RWPE1 (cell line): Measurements from ENCODE around the gene PAK4.

Experiments used
- CTCF ChIA-PET: fragments of 350-600 bp; sonication (Branson Sonifier 250); formaldehyde crosslinking; extraction: SDS; loops from one replicate; lab custom pipeline; 2021; lab: Yijun Ruan, JAX
- POLR2A ChIA-PET: fragments of 400-600 bp; formaldehyde crosslinking; extraction: SDS; loops from one replicate; lab custom pipeline; 2020; ENCODE audit warnings: antibody characterized with exemption; ENCODE audit not compliant: low non-redundant PET; lab: Yijun Ruan, JAX
- DNase-seq: peaks from one replicate; pipeline ENCODE4 v3.0.0; 2012; ENCODE audit warnings: low spot score
- H3K27ac ChIP-seq: fragments of 450-650 bp; 2 replicates; pipeline ENCODE4 v1.5.1; 2017
- CTCF ChIP-seq: fragments of 450-650 bp; conservative IDR thresholded peaks from 2 replicates; pipeline ENCODE4 v1.5.1; 2017; ENCODE audit warnings: low read depth, mild to moderate bottlenecking

The PAK4 gene

GRCh38 chr19:39125554-39126311, at the start of gene PAK4:
Gene PAK4, plus strand, starts transcription at chr19:39125786. Its CDS starts 43,768 bp downstream, at chr19:39169554.
- H3K27ac ChIP-seq: peak within 1 kb of the TSS; percentile 85
- no peak for TF ChIP-seq CTCF
- peak; percentile 100 for DNase-seq
- ChIA-PET CTCF (interaction anchor here (0.6 kb wide), 1 partner anchor 201 kb away, joined by 3 read pairs; no protein-coding TSS in a partner anchor), POLR2A (no interaction called here)

GRCh38 chr19:39077323-39077722, 48.3 kb upstream of the PAK4 start:
- TF ChIP-seq CTCF: no peak
- POLR2A ChIA-PET: interaction anchor here (0.6 kb wide), 1 partner anchor 539 kb away, joined by 3 read pairs; no protein-coding TSS in a partner anchor
- no peak overlapping the region for H3K27ac ChIP-seq
- CTCF ChIA-PET: interaction anchor here (0.5 to 0.6 kb wide), 2 partner anchors 45 to 56 kb away, joined by 3 to 4 read pairs; no protein-coding TSS in a partner anchor
- DNase-seq: no peak

GRCh38 chr19:39078436-39079200, 47.0 kb upstream of the PAK4 start:
- DNase-seq: peak; percentile 81
- CTCF ChIA-PET: interaction anchor here (0.5 to 2.4 kb wide), 3 partner anchors 27 to 676 kb away, joined by 3 to 9 read pairs (median 4); partner anchors contain the start of gene FAM98C
- POLR2A ChIA-PET: no interaction called here
- peak overlapping the region; percentile 59 for H3K27ac ChIP-seq
- no peak for TF ChIP-seq CTCF

GRCh38 chr19:39080431-39080830, 45.2 kb upstream of the PAK4 start:
- no peak for DNase-seq
- ChIA-PET CTCF (interaction anchor here (0.8 kb wide), 1 partner anchor 11 kb away, joined by 4 read pairs; no protein-coding TSS in a partner anchor), POLR2A (no interaction called here)
- H3K27ac ChIP-seq: no peak overlapping the region
- TF ChIP-seq CTCF: no peak

GRCh38 chr19:39082167-39082566, 43.4 kb upstream of the PAK4 start:
- no peak for TF ChIP-seq CTCF
- H3K27ac ChIP-seq: no peak overlapping the region
- ChIA-PET CTCF (no interaction called here), POLR2A (no interaction called here)
- DNase-seq: no peak
